Measurements from ENCODE around the gene UNK. TPM values are rescaled to one million over a fixed set of nuclear protein-coding genes. Genes with fewer than 3 reads are reported as not detected.

Gene UNK
- total RNA-seq, 1 experiment from 2014 or later: 27.8 TPM

GRCh38 chr17:75764711-75765421 is 19.7 kb upstream of the UNK start, which contains the start of gene GALK1:
Gene GALK1, minus strand, starts transcription at chr17:75765192. Its CDS starts 56 bp downstream, at chr17:75765136.
- no TSS peak for BruUV-seq (replicated peaks)
- peak; percentile 27 for TF ChIP-seq CTCF (conservative IDR thresholded peaks at IDR 0.05)
- no peak for TF ChIP-seq EZH2 (IDR thresholded peaks at IDR 0.05; ENCODE audit: low read depth)
- peak within 1 kb of the TSS; percentile 80 for H2AFZ ChIP-seq
- peaks cover 39% of the 10 kb centered on the region for H3F3A ChIP-seq (ENCODE audit: insufficient read depth, low read depth)
- H3K27ac ChIP-seq: no peak within 1 kb of the TSS
- H3K9me3 ChIP-seq (ENCODE audit: insufficient read depth, low read depth): no peaks in the 10 kb centered on the region
- peak within 1 kb of the TSS; percentile 93 for H3K4me2 ChIP-seq
- no peaks in the 10 kb centered on the region for H3K27me3 ChIP-seq (ENCODE audit: insufficient read depth, low read depth)
- H3K79me2 ChIP-seq (ENCODE audit: low read depth): no peaks in the 10 kb centered on the region
- POLR2A ChIA-PET (ENCODE audit: unreplicated experiment): interaction anchor here (0.6 to 1.2 kb wide), 3 partner anchors 7 to 311 kb away, joined by 6 to 15 read pairs (median 9); no protein-coding TSS in a partner anchor
- H3K4me1 ChIP-seq (replicated peaks; ENCODE audit: insufficient read depth): peaks cover 9% of the 10 kb centered on the region; the same call in 1 of the 2 replicates
- CTCF ChIA-PET: interaction anchor here (0.6 to 1.7 kb wide), 3 partner anchors 81 to 522 kb away, joined by 3 to 10 read pairs (median 5); no protein-coding TSS in a partner anchor
- no peaks in the 10 kb centered on the region for H3K9me2 ChIP-seq (ENCODE audit: insufficient read depth)
- no peaks in the 10 kb centered on the region for H3K36me3 ChIP-seq (ENCODE audit: low read depth)
- no peaks in the 10 kb centered on the region; the same call in 1 of the 2 replicates for H4K20me1 ChIP-seq (ENCODE audit: insufficient read depth)
- H3K4me3 ChIP-seq: peak within 1 kb of the TSS; percentile 87
- DNase-seq: peak; percentile 62 to 73
- intact Hi-C loops (cut with micrococcal nuclease; ENCODE audit: unreplicated experiment): loop anchor here (2.0 kb wide), 1 partner anchor 130 kb away; no protein-coding TSS in a partner anchor

- H3K4me3 ChIP-seq: no peak overlapping the region
- peaks cover 29% of the 10 kb centered on the region for H3F3A ChIP-seq (ENCODE audit: insufficient read depth, low read depth)
- H4K20me1 ChIP-seq (ENCODE audit: insufficient read depth): no peaks in the 10 kb centered on the region; the same call in 1 of the 2 replicates
- DNase-seq: no peak
- no peaks in the 10 kb centered on the region for H3K27me3 ChIP-seq (ENCODE audit: insufficient read depth, low read depth)
- no peaks in the 10 kb centered on the region for H3K79me2 ChIP-seq (ENCODE audit: low read depth)
- no peak for TF ChIP-seq CTCF (conservative IDR thresholded peaks at IDR 0.05)
- no peak overlapping the region for H3K27ac ChIP-seq
- no TSS peak for BruUV-seq (replicated peaks)
- H3K9me2 ChIP-seq (ENCODE audit: insufficient read depth): no peaks in the 10 kb centered on the region
- intact Hi-C loops (cut with micrococcal nuclease; ENCODE audit: unreplicated experiment): loop anchor here (2.0 kb wide), 1 partner anchor 129 kb away; no protein-coding TSS in a partner anchor
- no peak overlapping the region for H3K4me2 ChIP-seq
- peaks cover 9% of the 10 kb centered on the region; the same call in 1 of the 2 replicates for H3K4me1 ChIP-seq (replicated peaks; ENCODE audit: insufficient read depth)
- ChIA-PET POLR2A (ENCODE audit: unreplicated experiment) (interaction anchor here (0.6 to 0.7 kb wide), 2 partner anchors 64 to 164 kb away, joined by 4 to 9 read pairs; no protein-coding TSS in a partner anchor), CTCF (interaction anchor here (1.7 kb wide), 1 partner anchor 80 kb away, joined by 5 read pairs; no protein-coding TSS in a partner anchor)
- no peaks in the 10 kb centered on the region for H3K9me3 ChIP-seq (ENCODE audit: insufficient read depth, low read depth)
- no peaks in the 10 kb centered on the region for H3K36me3 ChIP-seq (ENCODE audit: low read depth)
- H2AFZ ChIP-seq: no peak overlapping the region
Measured at GRCh38 chr17:75765981-75766380, 18.6 kb upstream of the UNK start.

GRCh38 chr17:75767881-75768280 is 16.7 kb upstream of the UNK start:
- H3K27ac ChIP-seq: no peak overlapping the region
- no peak overlapping the region for H2AFZ ChIP-seq
- peaks cover 20% of the 10 kb centered on the region for H3F3A ChIP-seq (ENCODE audit: insufficient read depth, low read depth)
- no peaks in the 10 kb centered on the region for H3K36me3 ChIP-seq (ENCODE audit: low read depth)
- H3K9me2 ChIP-seq (ENCODE audit: insufficient read depth): no peaks in the 10 kb centered on the region
- no peaks in the 10 kb centered on the region for H3K79me2 ChIP-seq (ENCODE audit: low read depth)
- TF ChIP-seq EZH2 (IDR thresholded peaks at IDR 0.05; ENCODE audit: low read depth) (no peak), CTCF (conservative IDR thresholded peaks at IDR 0.05) (no peak)
- H3K27me3 ChIP-seq (ENCODE audit: insufficient read depth, low read depth): no peaks in the 10 kb centered on the region
- POLR2A ChIA-PET (ENCODE audit: unreplicated experiment): no interaction called here
- no TSS peak for BruUV-seq (replicated peaks)
- no peak for DNase-seq
- H4K20me1 ChIP-seq (ENCODE audit: insufficient read depth): no peaks in the 10 kb centered on the region; the same call in 1 of the 2 replicates
- H3K4me2 ChIP-seq: no peak overlapping the region
- CTCF ChIA-PET: interaction anchor here (0.6 kb wide), 1 partner anchor 30 kb away, joined by 4 read pairs; no protein-coding TSS in a partner anchor
- H3K4me3 ChIP-seq: no peak overlapping the region
- H3K9me3 ChIP-seq (ENCODE audit: insufficient read depth, low read depth): no peaks in the 10 kb centered on the region
- H3K4me1 ChIP-seq (replicated peaks; ENCODE audit: insufficient read depth): peaks cover 9% of the 10 kb centered on the region; the same call in 1 of the 2 replicates
- intact Hi-C loops (cut with micrococcal nuclease; ENCODE audit: unreplicated experiment): no loop called here
